HEK293T (cell line): ENCODE measurements around the gene LAMA5.

Experiments
- CTCF ChIA-PET: fragments of 350-600 bp; formaldehyde crosslinking; extraction: SDS; loops from one replicate; lab custom pipeline; 2021; ENCODE audit warnings: antibody characterized with exemption, inconsistent platforms; lab: Yijun Ruan, JAX
- POLR2A ChIA-PET: fragments of 350-600 bp; formaldehyde crosslinking; extraction: SDS; loops from one replicate; lab custom pipeline; 2020; ENCODE audit warnings: antibody characterized with exemption, inconsistent platforms; lab: Yijun Ruan, JAX
- DNase-seq: peaks from one replicate; pipeline ENCODE4 v3.0.0; 2012; ENCODE audit warnings: mixed read lengths; ENCODE audit errors: extremely low spot score
- ARNT ChIP-seq: fragments of 450-650 bp; IDR thresholded peaks from 2 replicates; pipeline ENCODE4 v1.6.1; 2017; ENCODE audit warnings: mild to moderate bottlenecking
- BHLHE40 ChIP-seq: fragments of 450-650 bp; IDR thresholded peaks from 2 replicates; pipeline ENCODE4 v1.6.1; 2016; ENCODE audit warnings: mild to moderate bottlenecking, moderate library complexity, borderline replicate concordance
- CTBP1 ChIP-seq: fragments of 450-650 bp; IDR thresholded peaks from 2 replicates; pipeline ENCODE4 v1.6.1; 2016; ENCODE audit warnings: borderline replicate concordance
- ELF4 ChIP-seq: fragments of 450-650 bp; IDR thresholded peaks from 2 replicates; pipeline ENCODE4 v1.6.1; 2017; ENCODE audit warnings: antibody characterized with exemption
- FOXA1 ChIP-seq: fragments of 450-650 bp; IDR thresholded peaks from 2 replicates; pipeline ENCODE4 v1.6.1; 2016; ENCODE audit warnings: mild to moderate bottlenecking
- FOXK2 ChIP-seq: fragments of 450-650 bp; IDR thresholded peaks from 2 replicates; pipeline ENCODE4 v1.6.1; 2016; ENCODE audit warnings: mild to moderate bottlenecking
- FOXM1 ChIP-seq: fragments of 450-650 bp; IDR thresholded peaks from 2 replicates; pipeline ENCODE4 v1.6.1; 2017; ENCODE audit warnings: mild to moderate bottlenecking, borderline replicate concordance
- HDGF ChIP-seq: fragments of 450-650 bp; IDR thresholded peaks from 2 replicates; pipeline ENCODE4 v1.6.1; 2017; ENCODE audit warnings: antibody characterized with exemption, borderline replicate concordance
- L3MBTL2 ChIP-seq: fragments of 450-650 bp; conservative IDR thresholded peaks from 2 replicates; pipeline ENCODE4 v1.6.1; 2016; ENCODE audit warnings: mild to moderate bottlenecking
- LEF1 ChIP-seq: fragments of 450-650 bp; IDR thresholded peaks from 2 replicates; pipeline ENCODE4 v1.6.1; 2017; ENCODE audit warnings: mild to moderate bottlenecking, borderline replicate concordance
- NFRKB ChIP-seq: fragments of 450-650 bp; IDR thresholded peaks from 2 replicates; pipeline ENCODE4 v1.6.1; 2016; ENCODE audit warnings: mild to moderate bottlenecking, moderate library complexity
- PKNOX1 ChIP-seq: fragments of 450-650 bp; IDR thresholded peaks from 2 replicates; pipeline ENCODE4 v1.6.1; 2016
- SP1 ChIP-seq: fragments of 450-650 bp; IDR thresholded peaks from 2 replicates; pipeline ENCODE4 v1.6.1; 2017
- SUZ12 ChIP-seq: fragments of 450-650 bp; IDR thresholded peaks from 2 replicates; pipeline ENCODE4 v1.6.1; 2016; ENCODE audit warnings: mild to moderate bottlenecking
- TARDBP ChIP-seq: fragments of 450-650 bp; IDR thresholded peaks from 2 replicates; pipeline ENCODE4 v1.6.1; 2016
- ZNF384 ChIP-seq: fragments of 450-650 bp; IDR thresholded peaks from 2 replicates; pipeline ENCODE4 v1.6.1; 2016

The LAMA5 gene

GRCh38 chr20:62386383-62387218, 19.5 kb upstream of the LAMA5 start, which contains the start of gene RPS21:
Gene RPS21 (plus strand): TSS chr20:62387103. CDS start chr20:62387339, 236 bp downstream.
- CTCF ChIA-PET = interaction anchor here (0.6 to 1.2 kb wide), 2 partner anchors 23 to 129 kb away, joined by 3 read pairs; no protein-coding TSS in a partner anchor
- no peak for TF ChIP-seq SP1
- no peak for TF ChIP-seq NFRKB
- TF ChIP-seq ELF4 = peak; percentile 77
- no peak for TF ChIP-seq HDGF
- no peak for TF ChIP-seq FOXA1
- TF ChIP-seq L3MBTL2 = peak; percentile 45; the same call in 1 of the 2 replicates
- TF ChIP-seq PKNOX1 = no peak
- TF ChIP-seq ZNF384 = no peak
- TF ChIP-seq CTBP1 = no peak
- POLR2A ChIA-PET = interaction anchor here (0.6 to 1.9 kb wide), 15 partner anchors 9 to 170 kb away, joined by 3 to 11 read pairs (median 4); no protein-coding TSS in a partner anchor
- DNase-seq = peak; percentile 95

- POLR2A ChIA-PET = interaction anchor here (0.6 to 1.2 kb wide), 4 partner anchors 14 to 85 kb away, joined by 3 to 6 read pairs (median 3); partner anchors contain the start of gene ADRM1
- peak; percentile 80 for DNase-seq
- CTCF ChIA-PET = interaction anchor here (0.5 to 1.7 kb wide), 12 partner anchors 11 to 555 kb away, joined by 3 to 9 read pairs (median 4); partner anchors contain the start of genes ADRM1 and LAMA5
- TF ChIP-seq ELF4 (no peak), TARDBP (no peak), HDGF (no peak), ZNF384 (no peak), PKNOX1 (no peak), NFRKB (no peak), ARNT (no peak), LEF1 (no peak), FOXA1 (no peak), SP1 (no peak), L3MBTL2 (no peak; the same call in 1 of the 2 replicates), FOXM1 (no peak), SUZ12 (no peak), FOXK2 (no peak), BHLHE40 (no peak), CTBP1 (no peak)
Observed at GRCh38 chr20:62382306-62383198, 15.4 kb upstream of the LAMA5 start.

GRCh38 chr20:62381842-62382241, 14.7 kb upstream of the LAMA5 start:
- POLR2A ChIA-PET = no interaction called here

GRCh38 chr20:62381202-62381797, 14.2 kb upstream of the LAMA5 start:
- ChIA-PET CTCF (interaction anchor here (1.7 kb wide), 1 partner anchor 13 kb away, joined by 9 read pairs; no protein-coding TSS in a partner anchor), POLR2A (interaction anchor here (1.0 kb wide), 1 partner anchor 11 kb away, joined by 3 read pairs; no protein-coding TSS in a partner anchor)
- no peak for DNase-seq
- TF ChIP-seq NFRKB (no peak), SUZ12 (no peak), FOXM1 (no peak), ARNT (no peak), SP1 (no peak), TARDBP (no peak), ELF4 (no peak), L3MBTL2 (no peak), FOXK2 (no peak), BHLHE40 (no peak), HDGF (no peak), CTBP1 (no peak), FOXA1 (no peak), PKNOX1 (no peak), ZNF384 (no peak), LEF1 (no peak)

More at GRCh38 chr20:62381842-62382241, 14.7 kb upstream of the LAMA5 start:
- no peak for TF ChIP-seq NFRKB
- 0 out of 2 replicates have a peak, but pooled peaks have one; percentile 33 for TF ChIP-seq TARDBP
- no peak for TF ChIP-seq L3MBTL2
- TF ChIP-seq CTBP1 = peak; percentile 53; the same call in 1 of the 2 replicates
- DNase-seq = no peak
- CTCF ChIA-PET = interaction anchor here (1.0 to 1.7 kb wide), 4 partner anchors 13 to 81 kb away, joined by 4 to 9 read pairs (median 8); partner anchors contain the start of gene ADRM1

- ChIA-PET POLR2A (interaction anchor here (0.7 kb wide), 1 partner anchor 9 kb away, joined by 3 read pairs; no protein-coding TSS in a partner anchor), CTCF (no interaction called here)
- DNase-seq = no peak
- no peak for TF ChIP-seq SP1
- no peak for TF ChIP-seq L3MBTL2
Observed at GRCh38 chr20:62378215-62378614, 11.1 kb upstream of the LAMA5 start.
